ENCODE measurements around the gene TPSG1. TPM values are rescaled to one million over a fixed set of nuclear protein-coding genes. Genes with fewer than 3 reads are reported as not detected.

The TPSG1 gene
- total RNA-seq, 1 experiment from 2014 or later = not detected

DNA sequence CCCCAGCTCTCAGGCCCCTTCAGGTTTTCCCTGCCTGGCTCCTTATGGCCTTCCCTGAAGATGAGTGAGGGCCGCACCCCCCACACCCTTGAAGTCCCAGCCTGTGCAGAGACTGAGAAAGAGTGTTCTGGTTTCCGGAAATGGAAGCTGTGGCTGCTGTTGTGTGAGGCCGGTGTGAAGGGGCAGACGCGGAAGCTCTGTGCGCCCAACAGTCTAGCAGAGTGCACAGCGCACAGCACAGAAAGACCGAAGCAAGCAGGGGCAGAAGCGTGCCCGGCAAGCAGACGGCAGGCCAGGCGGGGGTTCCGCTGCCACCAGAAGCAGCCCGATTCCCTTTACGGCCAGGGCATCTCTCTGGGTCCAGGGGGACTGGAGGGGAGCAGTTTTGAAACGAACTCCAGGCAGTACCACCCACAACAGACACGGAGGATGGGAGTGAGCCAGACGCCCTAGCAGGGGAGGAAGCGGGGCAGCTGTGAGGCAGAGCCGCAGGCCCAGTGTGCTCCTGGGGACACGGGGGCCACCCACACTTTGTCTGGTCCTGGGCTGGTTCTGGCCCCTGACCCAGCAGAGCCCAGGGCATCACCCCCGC lies 16.7 kb downstream of the TPSG1 start:
- no peak for DNase-seq (ENCODE audit: unreplicated experiment)
- Mint-ChIP-seq H3K9me3 (ENCODE audit: unreplicated experiment) (no peaks in the 10 kb centered on the region), H3K36me3 (ENCODE audit: insufficient read depth, unreplicated experiment) (no peaks in the 10 kb centered on the region), H3K4me1 (ENCODE audit: insufficient read depth, unreplicated experiment) (no peaks in the 10 kb centered on the region), H3K4me3 (ENCODE audit: unreplicated experiment) (no peak overlapping the region), H3K27ac (ENCODE audit: low read depth, unreplicated experiment) (no peak overlapping the region), H3K27me3 (ENCODE audit: insufficient read depth, unreplicated experiment) (peaks cover 22% of the 10 kb centered on the region)
- intact Hi-C loops (cut with micrococcal nuclease) = no loop called here
- TF ChIP-seq, protein P1, sequence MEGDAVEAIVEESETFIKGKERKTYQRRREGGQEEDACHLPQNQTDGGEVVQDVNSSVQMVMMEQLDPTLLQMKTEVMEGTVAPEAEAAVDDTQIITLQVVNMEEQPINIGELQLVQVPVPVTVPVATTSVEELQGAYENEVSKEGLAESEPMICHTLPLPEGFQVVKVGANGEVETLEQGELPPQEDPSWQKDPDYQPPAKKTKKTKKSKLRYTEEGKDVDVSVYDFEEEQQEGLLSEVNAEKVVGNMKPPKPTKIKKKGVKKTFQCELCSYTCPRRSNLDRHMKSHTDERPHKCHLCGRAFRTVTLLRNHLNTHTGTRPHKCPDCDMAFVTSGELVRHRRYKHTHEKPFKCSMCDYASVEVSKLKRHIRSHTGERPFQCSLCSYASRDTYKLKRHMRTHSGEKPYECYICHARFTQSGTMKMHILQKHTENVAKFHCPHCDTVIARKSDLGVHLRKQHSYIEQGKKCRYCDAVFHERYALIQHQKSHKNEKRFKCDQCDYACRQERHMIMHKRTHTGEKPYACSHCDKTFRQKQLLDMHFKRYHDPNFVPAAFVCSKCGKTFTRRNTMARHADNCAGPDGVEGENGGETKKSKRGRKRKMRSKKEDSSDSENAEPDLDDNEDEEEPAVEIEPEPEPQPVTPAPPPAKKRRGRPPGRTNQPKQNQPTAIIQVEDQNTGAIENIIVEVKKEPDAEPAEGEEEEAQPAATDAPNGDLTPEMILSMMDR (IDR thresholded peaks at IDR 0.05; ENCODE audit: unreplicated experiment) = no peak
- ChIA-PET CTCF (interaction anchor here (0.6 to 0.7 kb wide), 2 partner anchors 233 to 355 kb away, joined by 3 to 5 read pairs; no protein-coding TSS in a partner anchor), POLR2A (no interaction called here)
- BruUV-seq (replicated peaks) = no TSS peak

DNA sequence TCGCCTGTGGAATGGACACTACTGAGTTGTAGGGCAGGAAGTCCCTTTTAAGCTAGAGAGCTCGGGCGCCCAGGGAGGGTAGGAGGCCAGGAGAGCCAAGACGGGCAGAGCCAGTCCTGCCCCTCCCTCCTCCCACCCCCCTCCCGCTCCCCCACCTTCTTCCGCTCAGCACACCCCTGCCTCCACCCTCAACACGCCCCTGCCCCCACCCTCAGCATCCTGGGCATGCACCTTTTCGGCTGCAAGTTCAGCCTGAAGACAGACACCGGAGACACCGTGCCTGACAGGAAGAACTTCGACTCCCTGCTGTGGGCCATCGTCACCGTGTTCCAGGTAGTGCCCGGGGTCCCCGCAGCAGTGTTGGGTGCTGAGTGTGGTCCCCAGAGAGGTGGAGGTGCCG lies 18.3 kb downstream of the TPSG1 start:
- intact Hi-C loops (cut with micrococcal nuclease) = no loop called here
- BruUV-seq (replicated peaks) = no TSS peak
- Mint-ChIP-seq H3K9me3 (ENCODE audit: unreplicated experiment) (no peaks in the 10 kb centered on the region), H3K4me1 (ENCODE audit: insufficient read depth, unreplicated experiment) (no peaks in the 10 kb centered on the region), H3K4me3 (ENCODE audit: unreplicated experiment) (no peak overlapping the region), H3K27ac (ENCODE audit: low read depth, unreplicated experiment) (no peak overlapping the region), H3K36me3 (ENCODE audit: insufficient read depth, unreplicated experiment) (no peaks in the 10 kb centered on the region), H3K27me3 (ENCODE audit: insufficient read depth, unreplicated experiment) (peaks cover 22% of the 10 kb centered on the region)
- no peak for DNase-seq (ENCODE audit: unreplicated experiment)
- CTCF ChIA-PET = no interaction called here
- TF ChIP-seq, protein P1 (IDR thresholded peaks at IDR 0.05; ENCODE audit: unreplicated experiment) = no peak
- POLR2A ChIA-PET = no interaction called here

DNA sequence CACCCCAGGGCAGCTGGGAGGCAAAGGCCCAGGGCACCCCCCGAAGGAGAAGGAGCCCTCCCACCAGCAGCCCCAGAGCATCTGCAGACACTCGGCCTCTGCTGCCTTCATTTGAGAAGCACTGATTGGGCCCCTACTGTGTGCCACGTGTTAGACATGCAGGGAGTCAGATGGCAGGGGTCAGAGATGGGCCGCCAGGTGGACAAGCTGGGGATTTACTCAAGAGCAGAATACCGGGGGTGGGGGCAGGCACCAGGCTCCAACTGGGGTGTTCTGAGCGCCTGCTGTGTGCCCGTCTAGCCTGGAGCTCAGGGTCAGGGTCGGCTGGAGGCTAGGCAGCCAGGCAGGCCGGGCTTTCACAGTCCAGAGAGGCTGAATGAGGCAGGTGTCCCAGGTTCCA lies 18.7 kb downstream of the TPSG1 start:
- DNase-seq (ENCODE audit: unreplicated experiment) = no peak
- CTCF ChIA-PET = no interaction called here

DNA sequence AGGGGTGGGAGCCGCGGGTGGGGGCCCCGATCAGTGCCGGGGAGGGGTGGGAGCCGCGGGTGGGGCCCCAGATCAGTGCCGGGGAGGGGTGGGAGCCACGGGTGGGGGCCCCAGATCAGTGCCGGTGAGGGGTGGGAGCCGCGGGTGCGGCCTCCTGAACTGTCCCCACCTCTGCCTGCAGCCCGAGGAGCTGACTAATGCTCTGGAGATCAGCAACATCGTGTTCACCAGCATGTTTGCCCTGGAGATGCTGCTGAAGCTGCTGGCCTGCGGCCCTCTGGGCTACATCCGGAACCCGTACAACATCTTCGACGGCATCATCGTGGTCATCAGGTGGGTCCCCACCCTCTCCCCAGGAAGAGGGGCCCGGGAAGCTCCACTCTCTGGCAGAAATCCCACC lies 20.1 kb downstream of the TPSG1 start:
- Mint-ChIP-seq H3K27me3 (ENCODE audit: insufficient read depth, unreplicated experiment) (peaks cover 22% of the 10 kb centered on the region), H3K4me3 (ENCODE audit: unreplicated experiment) (no peak overlapping the region), H3K36me3 (ENCODE audit: insufficient read depth, unreplicated experiment) (no peaks in the 10 kb centered on the region), H3K9me3 (ENCODE audit: unreplicated experiment) (peaks cover 2% of the 10 kb centered on the region), H3K4me1 (ENCODE audit: insufficient read depth, unreplicated experiment) (no peaks in the 10 kb centered on the region), H3K27ac (ENCODE audit: low read depth, unreplicated experiment) (no peak overlapping the region)
- DNase-seq (ENCODE audit: unreplicated experiment) = no peak
- intact Hi-C loops (cut with micrococcal nuclease) = no loop called here
- ChIA-PET POLR2A (interaction anchor here (0.6 kb wide), 1 partner anchor 54 kb away, joined by 3 read pairs; no protein-coding TSS in a partner anchor), CTCF (interaction anchor here (1.0 kb wide), 1 partner anchor 104 kb away, joined by 4 read pairs; no protein-coding TSS in a partner anchor)
- BruUV-seq (replicated peaks) = no TSS peak
- TF ChIP-seq, protein P1 (IDR thresholded peaks at IDR 0.05; ENCODE audit: unreplicated experiment) = no peak

More for the DNA sequence above, 18.7 kb downstream of the TPSG1 start:
- H3K4me1 Mint-ChIP-seq (ENCODE audit: insufficient read depth, unreplicated experiment) = no peaks in the 10 kb centered on the region
- TF ChIP-seq, protein P1 (IDR thresholded peaks at IDR 0.05; ENCODE audit: unreplicated experiment) = no peak
- no TSS peak for BruUV-seq (replicated peaks)
- H3K4me3 Mint-ChIP-seq (ENCODE audit: unreplicated experiment) = no peak overlapping the region
- H3K9me3 Mint-ChIP-seq (ENCODE audit: unreplicated experiment) = no peaks in the 10 kb centered on the region
- no peak overlapping the region for H3K27ac Mint-ChIP-seq (ENCODE audit: low read depth, unreplicated experiment)
- intact Hi-C loops (cut with micrococcal nuclease) = no loop called here
- POLR2A ChIA-PET = no interaction called here
- H3K27me3 Mint-ChIP-seq (ENCODE audit: insufficient read depth, unreplicated experiment) = peaks cover 22% of the 10 kb centered on the region
- no peaks in the 10 kb centered on the region for H3K36me3 Mint-ChIP-seq (ENCODE audit: insufficient read depth, unreplicated experiment)
